Measurements from ENCODE around the gene RASSF7. TPM values are rescaled to one million over a fixed set of nuclear protein-coding genes. Genes with fewer than 3 reads are reported as not detected.
A peak's percentile ranks its signal among the peaks of the same experiment; 100 is the strongest.

RASSF7 gene, protein sequence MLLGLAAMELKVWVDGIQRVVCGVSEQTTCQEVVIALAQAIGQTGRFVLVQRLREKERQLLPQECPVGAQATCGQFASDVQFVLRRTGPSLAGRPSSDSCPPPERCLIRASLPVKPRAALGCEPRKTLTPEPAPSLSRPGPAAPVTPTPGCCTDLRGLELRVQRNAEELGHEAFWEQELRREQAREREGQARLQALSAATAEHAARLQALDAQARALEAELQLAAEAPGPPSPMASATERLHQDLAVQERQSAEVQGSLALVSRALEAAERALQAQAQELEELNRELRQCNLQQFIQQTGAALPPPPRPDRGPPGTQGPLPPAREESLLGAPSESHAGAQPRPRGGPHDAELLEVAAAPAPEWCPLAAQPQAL
- 37.1 and 51.5 TPM in 2 replicates for polyA plus RNA-seq
- polyA minus RNA-seq: 9.3 and 14.6 TPM in 2 replicates

DNA sequence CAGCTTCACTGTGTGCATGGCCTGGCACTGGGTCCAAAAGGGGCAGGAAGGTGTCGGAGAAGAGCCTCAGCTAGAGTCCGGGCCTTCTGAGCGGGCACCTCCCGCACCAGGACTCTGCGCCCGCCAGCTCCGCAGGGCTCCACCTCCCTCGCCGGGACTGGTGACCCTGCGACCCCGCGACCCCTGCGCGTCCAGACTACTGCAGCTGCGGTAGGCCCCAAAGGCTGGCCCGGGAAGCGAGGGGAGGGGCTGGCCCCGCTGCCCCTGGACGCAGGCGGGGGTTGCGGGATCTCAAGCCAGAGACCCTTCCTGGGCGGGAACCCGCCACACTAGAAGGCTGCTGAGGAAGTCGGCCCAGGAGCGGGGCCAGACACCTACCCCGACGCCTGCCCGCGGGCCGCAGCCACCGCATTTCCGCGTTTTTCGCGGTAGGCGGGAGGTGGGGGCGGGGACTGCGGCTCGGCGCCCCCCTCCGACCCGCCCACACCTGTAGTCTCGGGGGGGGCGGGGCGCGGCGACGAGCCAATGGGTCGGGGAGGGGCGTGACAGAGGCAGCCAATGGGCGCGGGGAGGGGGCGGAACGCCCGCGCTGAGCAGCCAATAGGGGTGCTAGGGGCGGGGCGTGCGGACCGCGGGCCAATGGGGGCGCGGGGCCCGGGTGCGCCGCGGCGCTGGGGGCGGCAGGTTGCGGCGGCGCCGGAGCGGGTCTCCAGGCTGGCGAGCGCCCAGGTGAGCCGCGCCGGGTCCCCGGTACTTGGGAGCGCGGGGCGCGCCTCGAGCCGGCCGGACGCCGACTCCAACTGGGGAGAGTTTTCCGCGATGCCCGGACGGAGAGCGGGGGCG lies at the start of gene RASSF7, which contains the start of gene LMNTD2:
RASSF7 (plus strand) TSS at position 666 of the 843 bp plus-strand sequence. CDS start 799 bp downstream, outside the sequence.
LMNTD2 (minus strand) TSS at position 434 of the 843 bp plus-strand sequence; CDS start at position 412, 22 bp downstream.
- peak; percentile 25 for TF ChIP-seq POLR2AphosphoS5 (IDR thresholded peaks at IDR 0.05)
- no peak for TF ChIP-seq RAD21 (conservative IDR thresholded peaks at IDR 0.05)
- no peak for TF ChIP-seq TAF1 (IDR thresholded peaks at IDR 0.05; ENCODE audit: low read depth)
- TF ChIP-seq MXI1 (conservative IDR thresholded peaks at IDR 0.05; ENCODE audit: poor library complexity, severe bottlenecking): peak; percentile 73
- no peak for TF ChIP-seq EZH2 (IDR thresholded peaks at IDR 0.05; ENCODE audit: borderline replicate concordance, insufficient read depth, low read length, poor library complexity, severe bottlenecking)
- TF ChIP-seq, protein P1, sequence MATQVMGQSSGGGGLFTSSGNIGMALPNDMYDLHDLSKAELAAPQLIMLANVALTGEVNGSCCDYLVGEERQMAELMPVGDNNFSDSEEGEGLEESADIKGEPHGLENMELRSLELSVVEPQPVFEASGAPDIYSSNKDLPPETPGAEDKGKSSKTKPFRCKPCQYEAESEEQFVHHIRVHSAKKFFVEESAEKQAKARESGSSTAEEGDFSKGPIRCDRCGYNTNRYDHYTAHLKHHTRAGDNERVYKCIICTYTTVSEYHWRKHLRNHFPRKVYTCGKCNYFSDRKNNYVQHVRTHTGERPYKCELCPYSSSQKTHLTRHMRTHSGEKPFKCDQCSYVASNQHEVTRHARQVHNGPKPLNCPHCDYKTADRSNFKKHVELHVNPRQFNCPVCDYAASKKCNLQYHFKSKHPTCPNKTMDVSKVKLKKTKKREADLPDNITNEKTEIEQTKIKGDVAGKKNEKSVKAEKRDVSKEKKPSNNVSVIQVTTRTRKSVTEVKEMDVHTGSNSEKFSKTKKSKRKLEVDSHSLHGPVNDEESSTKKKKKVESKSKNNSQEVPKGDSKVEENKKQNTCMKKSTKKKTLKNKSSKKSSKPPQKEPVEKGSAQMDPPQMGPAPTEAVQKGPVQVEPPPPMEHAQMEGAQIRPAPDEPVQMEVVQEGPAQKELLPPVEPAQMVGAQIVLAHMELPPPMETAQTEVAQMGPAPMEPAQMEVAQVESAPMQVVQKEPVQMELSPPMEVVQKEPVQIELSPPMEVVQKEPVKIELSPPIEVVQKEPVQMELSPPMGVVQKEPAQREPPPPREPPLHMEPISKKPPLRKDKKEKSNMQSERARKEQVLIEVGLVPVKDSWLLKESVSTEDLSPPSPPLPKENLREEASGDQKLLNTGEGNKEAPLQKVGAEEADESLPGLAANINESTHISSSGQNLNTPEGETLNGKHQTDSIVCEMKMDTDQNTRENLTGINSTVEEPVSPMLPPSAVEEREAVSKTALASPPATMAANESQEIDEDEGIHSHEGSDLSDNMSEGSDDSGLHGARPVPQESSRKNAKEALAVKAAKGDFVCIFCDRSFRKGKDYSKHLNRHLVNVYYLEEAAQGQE (IDR thresholded peaks at IDR 0.05; ENCODE audit: borderline replicate concordance): no peak
- no peaks in the 10 kb centered on the region for H3K9me3 ChIP-seq (ENCODE audit: low read length)
- H3K27me3 ChIP-seq (ENCODE audit: insufficient read depth, low read depth, low read length): peaks cover 29% of the 10 kb centered on the region
- H3K4me2 ChIP-seq (ENCODE audit: low read length): peak within 1 kb of the TSS; percentile 62
- H3K79me2 ChIP-seq (replicated peaks; ENCODE audit: insufficient read depth, low read length): no peaks in the 10 kb centered on the region
- no peaks in the 10 kb centered on the region for H3K9me2 ChIP-seq (ENCODE audit: insufficient read depth, low read length)
- no peaks in the 10 kb centered on the region for H3F3A ChIP-seq (ENCODE audit: insufficient read depth, low read length, poor library complexity, severe bottlenecking)
- H3K36me3 ChIP-seq (ENCODE audit: insufficient read depth, low read length): no peaks in the 10 kb centered on the region
- H2AFZ ChIP-seq (ENCODE audit: low read depth, low read length): peak within 1 kb of the TSS; percentile 73
- H3K4me3 ChIP-seq (ENCODE audit: low read length): peak within 1 kb of the TSS; percentile 75
- H3K9ac ChIP-seq (ENCODE audit: low read length): peak within 1 kb of the TSS; percentile 61
- peak within 1 kb of the TSS; percentile 12 for H3K27ac ChIP-seq (ENCODE audit: low read length)
- H4K20me1 ChIP-seq (ENCODE audit: insufficient read depth): no peaks in the 10 kb centered on the region

DNA sequence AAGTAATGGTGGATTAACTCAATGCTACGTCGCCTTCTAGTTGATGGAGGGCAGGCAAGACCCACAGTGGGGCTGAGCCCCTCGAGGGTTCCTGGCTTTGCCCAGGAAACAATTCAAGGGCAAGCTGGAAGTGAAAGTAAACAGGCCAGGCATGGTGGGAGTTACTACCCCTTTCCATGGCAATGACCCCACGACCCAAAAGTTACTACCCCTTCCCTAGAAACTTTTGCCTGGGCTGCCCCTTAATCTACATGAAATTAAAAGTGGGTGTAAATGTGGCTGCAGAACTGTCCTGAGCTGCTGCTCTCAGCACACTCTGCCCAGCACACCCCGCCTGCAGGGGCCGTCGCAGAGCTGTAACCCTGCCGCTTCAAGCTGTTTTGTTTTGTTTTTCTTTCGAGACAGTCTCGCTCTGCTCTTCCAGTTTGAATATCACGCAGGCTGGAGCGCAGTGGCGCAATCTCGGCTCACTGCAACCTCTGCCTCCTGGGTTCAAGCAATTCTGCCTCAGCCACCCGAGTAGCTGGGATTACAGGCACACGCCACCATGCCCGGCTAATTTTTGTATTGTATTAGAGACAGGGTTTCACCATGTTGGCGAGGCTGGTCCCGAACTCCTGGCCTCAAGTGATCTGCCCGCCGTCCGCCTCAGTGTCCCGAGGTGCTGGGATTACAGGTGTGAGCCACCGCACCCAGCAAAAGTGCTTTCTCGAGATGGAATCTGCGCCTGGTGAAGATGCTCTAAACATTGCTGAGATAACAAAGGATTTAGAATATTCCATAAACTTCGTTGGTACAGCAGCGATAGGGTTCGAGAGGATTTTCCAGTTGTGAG lies 47.8 kb upstream of the RASSF7 start:
- Histone ChIP-seq H3K4me2 (ENCODE audit: low read length) (no peak overlapping the region), H3K9me2 (ENCODE audit: insufficient read depth, low read length) (no peaks in the 10 kb centered on the region), H4K20me1 (ENCODE audit: insufficient read depth) (no peaks in the 10 kb centered on the region), H3K27ac (ENCODE audit: low read length) (no peak overlapping the region), H3K4me3 (ENCODE audit: low read length) (no peak overlapping the region), H3F3A (ENCODE audit: insufficient read depth, low read length, poor library complexity, severe bottlenecking) (no peaks in the 10 kb centered on the region), H3K36me3 (ENCODE audit: insufficient read depth, low read length) (no peaks in the 10 kb centered on the region), H2AFZ (ENCODE audit: low read depth, low read length) (no peak overlapping the region), H3K27me3 (ENCODE audit: insufficient read depth, low read depth, low read length) (no peaks in the 10 kb centered on the region), H3K9me3 (ENCODE audit: low read length) (no peaks in the 10 kb centered on the region), H3K79me2 (replicated peaks; ENCODE audit: insufficient read depth, low read length) (no peaks in the 10 kb centered on the region), H3K9ac (ENCODE audit: low read length) (no peak overlapping the region)
- no peak for TF ChIP-seq SMC3 (conservative IDR thresholded peaks at IDR 0.05; ENCODE audit: poor library complexity)
- TF ChIP-seq EZH2 (IDR thresholded peaks at IDR 0.05; ENCODE audit: borderline replicate concordance, insufficient read depth, low read length, poor library complexity, severe bottlenecking): no peak
- TF ChIP-seq POLR2AphosphoS5 (IDR thresholded peaks at IDR 0.05): no peak
- TF ChIP-seq RAD21 (conservative IDR thresholded peaks at IDR 0.05): no peak
- no peak for TF ChIP-seq EP300 (conservative IDR thresholded peaks at IDR 0.05; ENCODE audit: poor library complexity, severe bottlenecking)
- TF ChIP-seq TAF1 (IDR thresholded peaks at IDR 0.05; ENCODE audit: low read depth): no peak
- TF ChIP-seq, protein P1 (IDR thresholded peaks at IDR 0.05; ENCODE audit: borderline replicate concordance): no peak
- TF ChIP-seq, protein P2, sequence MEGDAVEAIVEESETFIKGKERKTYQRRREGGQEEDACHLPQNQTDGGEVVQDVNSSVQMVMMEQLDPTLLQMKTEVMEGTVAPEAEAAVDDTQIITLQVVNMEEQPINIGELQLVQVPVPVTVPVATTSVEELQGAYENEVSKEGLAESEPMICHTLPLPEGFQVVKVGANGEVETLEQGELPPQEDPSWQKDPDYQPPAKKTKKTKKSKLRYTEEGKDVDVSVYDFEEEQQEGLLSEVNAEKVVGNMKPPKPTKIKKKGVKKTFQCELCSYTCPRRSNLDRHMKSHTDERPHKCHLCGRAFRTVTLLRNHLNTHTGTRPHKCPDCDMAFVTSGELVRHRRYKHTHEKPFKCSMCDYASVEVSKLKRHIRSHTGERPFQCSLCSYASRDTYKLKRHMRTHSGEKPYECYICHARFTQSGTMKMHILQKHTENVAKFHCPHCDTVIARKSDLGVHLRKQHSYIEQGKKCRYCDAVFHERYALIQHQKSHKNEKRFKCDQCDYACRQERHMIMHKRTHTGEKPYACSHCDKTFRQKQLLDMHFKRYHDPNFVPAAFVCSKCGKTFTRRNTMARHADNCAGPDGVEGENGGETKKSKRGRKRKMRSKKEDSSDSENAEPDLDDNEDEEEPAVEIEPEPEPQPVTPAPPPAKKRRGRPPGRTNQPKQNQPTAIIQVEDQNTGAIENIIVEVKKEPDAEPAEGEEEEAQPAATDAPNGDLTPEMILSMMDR (IDR thresholded peaks at IDR 0.05; ENCODE audit: poor library complexity, severe bottlenecking): no peak
- no peak for TF ChIP-seq MXI1 (conservative IDR thresholded peaks at IDR 0.05; ENCODE audit: poor library complexity, severe bottlenecking)
